Activated T-cell treated with anti-CD3 and anti-CD28 coated beads for 1 hour (primary cell): ENCODE data around the gene CS.
"Not testable (repeated sequence)": the region's sequence is repeated elsewhere in the genome, so short reads cannot be mapped to it uniquely, and the experiment has no call there.

ENCODE experiments used
- DNase-seq: peaks from one replicate; pipeline ENCODE4 v3.0.0-alpha.2; 2020; ENCODE audit warnings: low read depth

Gene CS

DNA sequence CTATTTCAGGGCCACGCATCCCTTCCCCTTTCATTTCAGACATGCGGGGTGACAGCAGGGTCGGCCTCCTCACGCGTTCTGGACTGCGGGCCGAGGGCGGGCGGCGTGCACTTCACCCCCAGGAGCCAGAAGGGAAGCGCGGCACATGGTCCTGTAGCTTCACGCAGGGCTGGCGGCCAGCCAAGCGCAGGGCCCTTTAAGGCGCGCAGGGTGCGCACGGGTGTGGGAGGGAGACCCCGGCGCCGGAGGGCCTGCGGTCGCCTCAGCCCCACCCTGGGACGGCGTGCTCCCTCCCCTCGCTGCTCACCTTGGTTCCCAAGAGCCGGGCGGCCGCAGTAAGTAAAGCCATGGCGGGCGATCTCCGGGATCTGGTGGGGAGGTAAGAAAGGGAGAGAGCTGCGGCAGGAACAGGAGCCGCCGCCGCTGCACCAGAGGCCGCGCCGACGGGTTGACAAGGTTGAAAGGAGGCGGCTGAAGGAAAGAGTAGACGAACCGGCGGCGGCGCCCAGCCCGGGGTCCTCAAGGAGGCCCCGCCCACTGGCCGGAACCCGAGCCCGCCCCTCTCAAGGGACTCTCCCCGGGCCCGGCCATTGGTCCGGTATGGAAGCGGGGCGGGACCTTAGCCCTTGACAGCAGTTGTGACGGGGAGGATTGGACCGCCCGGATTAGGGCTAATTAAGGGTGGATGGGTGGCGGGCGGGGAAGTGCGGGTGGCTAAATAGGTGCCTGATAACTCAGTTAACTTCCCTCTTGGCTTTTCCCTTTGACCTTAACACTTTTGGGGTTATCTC, at the start of gene CS:
CS (minus strand) TSS at position 478 of the 791 bp plus-strand sequence; CDS start at position 349, 129 bp downstream.
- peak; percentile 99 for DNase-seq

DNA sequence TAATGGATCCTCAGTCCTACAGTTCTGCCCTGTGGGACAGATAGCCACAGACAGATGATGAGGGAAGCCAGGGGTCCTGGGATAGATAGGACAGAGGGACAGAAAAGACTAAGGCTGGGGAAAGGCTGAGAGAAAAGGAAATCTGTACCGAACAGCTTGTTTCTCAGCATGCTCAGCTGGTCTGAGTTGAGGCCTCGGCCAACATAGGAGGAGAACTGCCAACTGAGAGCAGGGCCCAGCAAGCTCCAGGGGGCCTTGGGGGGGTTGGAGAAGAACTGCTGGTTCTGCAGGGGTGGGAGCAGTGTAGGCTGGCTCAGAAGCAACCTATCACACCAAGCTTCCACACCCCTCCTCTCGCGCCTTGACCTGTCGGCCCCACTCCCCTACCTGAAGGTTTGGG, 48.6 kb upstream of the CS start:
- DNase-seq: no peak

DNA sequence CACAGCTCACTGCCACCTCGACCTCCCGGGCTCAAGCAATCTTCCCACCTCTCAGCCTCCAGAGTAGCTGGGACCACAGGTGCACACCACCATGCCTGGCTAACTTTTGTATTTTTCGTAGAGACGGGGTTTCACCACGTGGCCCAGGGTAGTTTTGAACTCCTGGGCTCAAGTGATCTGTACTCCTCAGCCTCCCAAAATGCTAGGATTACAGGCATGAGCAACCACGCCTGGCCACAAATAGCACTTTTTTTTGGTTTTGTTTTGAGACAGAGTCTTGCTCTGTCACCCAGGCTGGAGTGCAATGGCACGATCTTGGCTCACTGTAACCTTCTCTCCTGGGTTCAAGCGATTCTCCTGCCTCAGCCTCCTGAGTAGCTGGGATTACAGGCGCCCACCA, 47.1 kb upstream of the CS start:
- DNase-seq: not testable (repeated sequence)

DNA sequence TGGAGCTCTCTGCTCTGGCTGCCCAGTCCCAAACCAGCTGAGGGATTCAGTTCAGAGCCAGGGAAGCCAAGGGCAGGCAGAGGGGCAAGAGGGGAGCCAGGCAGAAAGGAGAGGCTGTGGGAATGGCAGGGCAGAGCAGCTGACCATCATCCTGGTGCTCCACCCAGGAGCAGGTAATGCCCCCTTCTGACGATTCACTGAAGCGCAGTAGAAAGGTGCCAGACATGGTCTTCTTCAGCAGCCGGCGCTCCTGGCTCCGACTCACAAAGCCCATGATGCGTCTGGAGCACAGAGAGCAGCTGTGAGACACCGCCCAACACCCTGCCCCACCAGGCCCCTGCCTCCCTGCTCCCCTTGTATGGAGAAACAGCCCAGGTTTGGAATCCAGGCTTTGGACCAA, 46.5 kb upstream of the CS start:
- no peak for DNase-seq

DNA sequence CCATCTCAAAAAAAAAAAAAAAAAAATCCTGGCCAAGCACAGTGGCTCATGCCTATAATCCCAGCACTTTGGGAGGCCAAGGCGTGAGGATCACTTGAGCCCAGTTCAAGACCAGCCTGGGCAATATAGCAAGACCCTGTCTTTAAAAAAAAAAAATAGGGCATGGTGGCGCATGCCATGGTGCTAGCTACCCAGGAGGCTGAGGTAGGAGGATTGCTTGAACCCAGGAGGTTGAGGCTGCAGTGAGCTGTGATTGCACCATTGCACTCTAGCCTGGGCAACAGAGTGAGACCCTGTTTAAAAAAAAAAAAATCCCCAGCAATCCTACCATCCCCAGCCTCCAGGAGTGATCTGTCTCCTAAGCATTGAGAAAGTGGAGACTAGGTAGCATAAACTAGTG, 42.2 kb upstream of the CS start:
- DNase-seq: not testable (repeated sequence)

DNA sequence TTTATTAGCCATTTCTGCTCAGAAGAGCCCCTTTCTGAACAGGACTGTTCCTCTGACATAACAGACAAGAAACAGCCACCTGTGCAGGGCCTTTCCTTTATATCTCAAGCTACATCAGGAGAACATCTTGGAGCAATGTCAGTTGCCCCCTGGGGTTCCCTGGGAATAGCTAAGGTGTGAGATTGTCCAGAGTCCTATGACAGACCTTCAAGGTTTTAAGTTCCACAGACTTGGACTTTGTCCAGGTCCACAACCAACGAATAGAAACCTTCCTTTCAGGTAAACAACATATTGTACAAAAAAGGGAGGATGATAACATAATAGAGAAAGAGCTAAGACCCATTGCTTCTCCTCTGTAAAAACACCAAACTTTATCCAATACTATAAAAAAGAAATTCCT, 41.5 kb upstream of the CS start:
- DNase-seq: no peak

DNA sequence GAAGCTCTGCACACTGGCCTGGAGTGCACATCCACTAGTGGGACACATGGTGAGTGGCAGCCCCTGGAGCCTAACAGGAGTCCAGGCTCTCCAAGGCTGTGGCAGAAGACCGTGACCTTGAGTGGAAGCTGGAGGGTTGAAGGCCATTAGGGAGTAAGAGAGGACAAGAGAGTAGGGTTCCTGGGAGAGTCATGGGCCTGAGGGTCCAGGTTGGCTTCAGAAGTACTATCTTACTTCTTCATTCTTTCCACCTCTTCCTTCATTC, 39.0 kb upstream of the CS start:
- DNase-seq: no peak

DNA sequence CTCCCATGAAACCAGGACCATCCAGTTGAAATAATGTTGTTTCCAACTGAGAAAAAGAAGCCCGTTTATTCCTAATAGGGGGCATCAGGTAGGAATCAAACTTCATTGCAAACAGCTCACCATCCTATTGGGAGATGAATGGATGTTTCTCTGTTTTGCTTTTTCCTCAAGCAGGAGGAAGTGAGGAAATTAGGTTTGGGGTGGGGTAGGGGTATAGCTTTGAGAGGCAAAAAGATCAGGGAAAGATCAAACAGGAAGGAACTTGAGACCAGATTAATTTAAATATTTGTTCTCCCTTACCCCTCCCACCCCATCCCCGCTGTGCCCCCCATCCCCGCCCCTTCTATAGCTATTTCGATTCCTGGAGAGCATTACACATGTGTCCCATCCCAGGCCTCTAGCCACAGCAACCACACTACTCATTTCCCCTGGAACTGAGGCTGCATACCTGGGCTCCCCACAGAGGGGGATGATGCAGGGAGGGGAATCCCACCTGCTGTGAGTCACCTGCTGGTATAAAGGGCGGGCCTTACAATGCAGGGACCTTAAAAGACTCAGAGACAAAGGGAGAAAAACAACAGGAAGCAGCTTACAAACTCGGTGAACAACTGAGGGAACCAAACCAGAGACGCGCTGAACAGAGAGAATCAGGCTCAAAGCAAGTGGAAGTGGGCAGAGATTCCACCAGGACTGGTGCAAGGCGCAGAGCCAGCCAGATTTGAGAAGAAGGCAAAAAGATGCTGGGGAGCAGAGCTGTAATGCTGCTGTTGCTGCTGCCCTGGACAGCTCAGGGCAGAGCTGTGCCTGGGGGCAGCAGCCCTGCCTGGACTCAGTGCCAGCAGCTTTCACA, 38.4 kb upstream of the CS start, which contains the start of gene IL23A:
IL23A (plus strand) TSS at position 577 of the 850 bp plus-strand sequence; CDS start at position 738, 161 bp downstream.
- peak; percentile 67 for DNase-seq

DNA sequence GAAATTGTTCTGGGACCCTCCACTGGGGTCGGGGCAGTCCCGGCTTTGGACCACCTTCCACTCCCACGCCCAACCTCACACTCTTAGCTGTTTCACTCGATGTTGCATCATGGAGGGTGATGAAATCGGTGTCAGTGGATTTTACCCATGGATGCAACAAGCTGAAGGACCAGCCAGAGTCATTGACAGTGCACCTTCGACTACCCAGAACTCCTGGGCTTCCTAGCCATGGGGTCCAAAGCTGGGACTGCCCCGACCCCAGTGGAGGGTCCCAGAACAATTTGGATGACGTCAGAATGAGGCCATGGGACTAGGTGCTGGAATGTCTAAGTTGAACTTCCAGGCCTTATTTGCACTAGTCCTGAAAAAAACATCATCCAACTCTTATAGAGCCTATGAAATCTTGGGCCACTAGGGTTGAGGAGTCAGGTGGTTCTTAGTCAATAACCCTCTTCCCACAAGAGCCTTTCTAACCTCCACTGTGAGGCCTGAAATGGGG, 37.7 kb upstream of the CS start:
- no peak for DNase-seq

DNA sequence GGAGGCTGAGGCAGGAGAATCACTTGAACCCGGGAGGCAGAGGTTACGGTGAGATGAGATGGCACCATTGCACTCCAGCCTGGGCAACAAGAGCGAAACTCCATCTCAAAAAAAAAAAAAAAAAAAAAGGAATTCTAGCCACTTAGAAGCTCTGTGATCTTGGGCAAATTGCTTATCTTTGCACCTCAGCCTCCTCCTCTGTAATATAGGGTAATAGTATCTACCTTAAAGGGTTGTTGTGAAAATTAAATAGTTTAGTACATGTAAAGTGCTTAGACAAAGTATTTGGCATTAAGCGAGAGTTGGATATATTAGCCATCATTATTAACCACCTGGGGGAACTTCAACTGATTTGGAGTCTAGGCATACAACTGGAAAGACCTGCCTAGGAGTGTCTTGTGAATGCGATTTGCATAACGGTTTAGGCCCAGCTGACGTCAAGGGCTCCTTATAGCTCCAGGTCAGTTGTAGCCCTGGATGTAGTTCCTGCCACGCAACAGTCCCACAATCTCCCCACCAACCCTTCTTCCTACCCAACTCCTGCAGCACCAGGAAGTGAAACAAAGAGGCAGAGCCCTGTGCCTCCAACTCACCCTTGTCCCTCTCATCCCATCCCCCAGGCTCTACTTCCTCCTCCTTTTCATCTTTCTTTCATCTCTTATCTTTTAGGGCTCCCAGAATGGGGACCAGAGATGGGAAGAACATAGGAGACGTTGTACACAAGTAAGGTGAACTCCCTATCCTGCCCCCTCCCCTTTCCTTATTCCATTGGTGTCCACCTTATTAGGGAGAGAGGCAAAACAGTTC, 36.4 kb upstream of the CS start:
- no peak for DNase-seq

DNA sequence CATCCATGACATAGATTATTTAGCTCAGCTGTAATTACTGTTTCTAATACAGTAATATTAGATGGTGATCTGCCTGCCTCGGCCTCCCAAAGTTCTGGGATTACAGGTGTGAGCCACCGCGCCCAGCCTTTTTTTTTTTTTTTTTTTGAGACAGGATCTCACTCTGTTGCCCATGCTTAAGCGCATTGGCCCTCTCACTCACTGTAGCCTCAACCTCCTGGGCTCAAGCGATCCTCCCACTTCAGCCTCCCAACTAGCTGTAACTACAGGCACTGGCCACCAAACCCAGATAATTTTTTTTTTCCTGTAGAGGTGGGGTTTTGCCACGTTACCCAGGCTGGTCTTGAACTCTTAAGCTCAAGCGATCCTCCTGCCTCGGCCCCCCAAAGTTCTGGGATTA, 35.4 kb upstream of the CS start:
- DNase-seq: not testable (repeated sequence)

DNA sequence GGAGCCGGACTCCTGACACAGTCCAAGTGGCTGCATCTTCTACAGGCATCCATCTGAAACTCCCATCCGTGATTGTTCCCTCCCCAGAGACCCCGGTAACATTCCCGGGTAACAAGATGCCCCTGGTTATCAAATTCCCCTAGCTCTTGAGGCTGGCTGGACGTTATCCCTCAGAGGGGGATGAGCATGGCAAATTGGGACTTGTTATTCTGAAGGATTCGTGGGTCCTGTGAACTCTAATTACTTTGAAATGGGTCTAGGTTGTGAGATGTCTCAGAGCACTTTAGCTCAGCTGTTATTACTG, 34.3 kb upstream of the CS start:
- no peak for DNase-seq

DNA sequence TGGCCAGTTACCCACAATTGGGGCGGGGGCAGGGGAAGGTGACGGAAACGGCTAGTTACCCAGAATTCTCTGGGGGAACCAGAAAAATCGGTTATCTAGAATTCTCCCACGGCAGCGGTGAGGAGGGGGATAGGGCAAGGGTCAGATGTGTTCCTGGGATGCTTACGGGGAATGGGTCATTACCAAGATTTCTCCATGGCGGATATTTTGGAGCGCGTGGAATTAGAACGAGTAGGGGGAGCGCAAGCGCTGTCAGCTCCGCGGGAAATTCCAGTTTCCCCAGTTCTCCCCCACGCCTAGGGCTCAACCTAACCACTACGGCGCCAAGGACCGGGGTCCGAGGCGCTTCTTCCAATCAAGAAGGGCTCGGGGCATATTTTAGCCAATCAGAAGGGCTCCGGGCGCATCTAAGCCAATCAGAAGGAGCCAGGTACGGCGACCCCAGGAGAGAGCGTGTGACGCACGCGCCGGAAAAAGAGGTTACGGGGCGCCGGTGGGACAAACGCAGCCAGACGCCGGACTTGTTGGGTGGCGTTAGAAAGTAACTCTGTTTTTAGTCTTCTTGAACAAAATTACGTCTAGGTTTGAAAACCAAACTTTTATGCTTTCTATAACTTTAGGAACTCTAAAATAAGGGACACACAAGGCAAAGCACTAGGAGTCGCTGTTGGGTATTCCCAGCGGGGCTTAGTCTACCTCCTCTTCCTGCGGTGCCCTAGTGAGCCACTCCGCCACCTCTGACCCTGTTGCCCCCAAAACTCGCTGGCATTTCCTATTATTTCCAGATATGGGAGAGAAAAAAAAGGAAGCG, 33.8 kb upstream of the CS start, which contains the start of gene PAN2:
PAN2 (minus strand) TSS at position 322 of the 811 bp plus-strand sequence. CDS start 906 bp downstream, outside the sequence.
- DNase-seq: peak; percentile 84

DNA sequence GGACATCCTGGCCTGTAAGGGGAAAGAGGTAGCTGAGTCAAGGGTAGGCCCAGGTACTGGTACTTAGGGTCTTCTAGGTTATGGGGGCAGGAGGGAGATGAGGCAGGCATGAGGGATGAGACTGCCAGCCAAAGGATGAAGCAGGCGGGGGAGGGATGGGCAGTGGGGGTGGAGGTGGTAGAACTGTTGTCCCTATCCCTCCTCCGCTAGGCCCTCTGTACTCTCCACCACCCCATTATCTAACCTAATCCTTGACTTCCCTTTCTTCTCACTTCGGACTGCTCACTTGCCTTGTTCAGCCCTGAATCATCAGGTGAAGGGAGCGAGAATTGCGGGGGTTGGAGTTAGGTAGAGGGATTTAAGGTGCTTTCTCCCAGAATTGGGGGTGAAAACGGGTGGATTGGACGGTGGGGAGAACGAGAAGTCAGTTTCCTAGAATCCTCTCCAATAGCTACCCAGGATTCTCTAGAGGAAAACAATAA, 33.1 kb upstream of the CS start:
- DNase-seq: no peak

DNA sequence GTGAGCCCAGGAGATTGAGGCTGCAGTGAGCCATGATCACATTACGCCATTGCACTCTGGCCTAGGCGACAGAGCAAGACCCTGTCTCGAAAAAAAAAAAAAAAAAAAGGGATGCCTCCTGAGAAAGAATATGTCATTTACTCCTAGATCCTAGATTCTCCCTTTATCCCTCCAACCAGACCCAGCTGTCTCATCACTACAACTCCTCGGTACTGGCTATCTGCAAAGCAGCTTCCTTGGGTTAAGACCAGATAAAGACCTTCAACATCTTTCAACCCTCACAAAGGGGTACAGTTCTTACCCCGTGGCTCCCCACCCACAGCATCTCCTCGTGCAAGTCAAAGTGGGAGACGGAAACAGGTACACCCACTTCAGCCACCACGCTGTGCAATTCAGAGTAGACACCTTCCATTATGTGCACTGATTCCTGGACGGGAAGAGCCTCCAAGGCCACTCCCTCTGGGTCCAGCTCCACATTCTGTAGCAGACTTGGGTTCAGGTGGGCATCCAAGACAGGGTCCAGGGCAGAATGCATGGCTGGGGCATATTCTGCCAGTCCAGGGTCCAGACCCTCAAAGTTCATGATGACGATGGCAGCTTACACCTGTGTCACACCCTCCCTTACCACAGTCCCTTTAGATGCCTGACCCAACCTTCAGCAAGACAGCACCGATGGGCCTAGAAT, 32.5 kb upstream of the CS start:
- no peak for DNase-seq

DNA sequence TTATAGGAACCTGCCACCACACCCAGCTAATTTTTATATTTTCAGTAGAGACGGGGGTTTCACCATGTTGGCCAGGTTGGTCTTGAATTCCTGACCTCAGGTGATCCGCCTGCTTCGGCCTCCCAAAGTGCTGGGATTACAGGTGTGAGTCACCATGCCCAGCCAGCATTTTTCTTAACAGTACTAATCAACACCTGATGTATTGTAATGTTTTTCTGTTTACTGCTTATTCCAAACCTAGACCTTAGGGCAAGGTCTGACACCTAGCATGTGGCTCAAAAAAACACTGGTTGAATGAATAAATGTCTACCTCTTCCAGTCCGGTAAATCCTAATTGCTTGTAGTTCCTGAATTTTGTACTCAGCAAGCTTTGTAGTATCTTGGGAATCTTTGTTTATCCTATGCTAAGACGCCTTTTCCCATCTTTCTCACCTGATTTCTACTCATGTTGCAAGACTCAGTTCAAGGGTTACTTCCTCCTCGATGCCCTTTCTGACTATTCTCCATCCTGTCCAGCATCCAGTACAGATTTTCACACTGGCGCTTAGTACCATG, 30.9 kb upstream of the CS start:
- no peak for DNase-seq

DNA sequence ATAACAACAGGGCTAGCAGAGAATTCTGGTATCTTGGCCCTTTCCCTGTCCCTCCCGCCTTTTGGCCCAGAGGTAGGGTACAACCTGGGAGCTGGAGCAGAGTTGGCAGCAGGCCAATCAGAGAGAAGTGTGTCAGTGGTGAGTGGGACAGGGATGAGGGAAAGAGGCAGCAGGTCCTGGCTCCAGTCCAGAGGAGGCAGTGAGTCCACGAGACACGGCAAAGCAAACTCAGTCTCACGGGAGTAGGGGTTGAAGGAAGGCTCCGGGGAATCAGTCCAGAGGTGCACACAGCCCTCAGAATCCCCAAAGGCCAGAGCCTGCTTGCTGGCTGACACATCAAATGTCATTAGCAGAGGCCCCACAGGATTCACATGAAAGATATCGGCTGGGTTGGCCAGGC, 26.4 kb upstream of the CS start:
- DNase-seq: no peak

DNA sequence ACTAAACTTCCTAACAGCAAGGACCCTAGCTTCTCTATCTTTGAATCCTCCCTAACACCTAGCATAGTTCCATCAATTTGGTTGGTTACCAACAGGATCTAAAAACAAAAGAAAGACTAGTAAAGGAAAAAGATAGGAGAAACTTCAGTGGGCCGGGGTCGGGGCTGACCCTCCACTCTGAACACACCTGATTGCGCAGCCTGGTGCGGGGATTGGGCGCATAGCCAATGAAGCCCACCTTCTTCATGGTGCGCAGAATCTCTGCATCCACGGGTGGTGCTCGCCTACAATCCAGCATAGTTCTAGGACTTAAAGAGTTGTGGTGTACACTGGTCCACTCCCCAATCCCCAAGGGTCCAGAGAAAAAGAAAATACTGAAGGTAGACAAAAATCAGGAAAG, 26.0 kb upstream of the CS start:
- DNase-seq: no peak

DNA sequence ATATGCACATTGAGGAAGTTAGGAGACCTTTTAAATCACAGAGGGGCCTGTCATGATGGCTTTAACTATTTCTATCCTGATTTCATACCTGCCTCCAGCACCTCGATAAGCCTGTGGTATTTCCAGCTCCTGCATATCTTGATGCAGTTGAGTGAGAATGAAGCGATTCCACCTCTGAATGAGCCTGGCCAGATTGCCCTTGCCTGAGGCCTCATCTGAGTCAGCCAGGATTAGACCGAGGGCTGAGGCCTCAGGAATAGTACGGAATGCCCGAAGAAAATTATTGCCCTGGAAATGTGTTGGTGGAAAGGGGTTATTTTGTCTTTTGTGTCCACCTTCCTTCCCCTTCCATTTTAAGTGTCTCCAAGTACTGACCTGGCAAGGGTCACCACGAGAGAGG, 24.1 kb upstream of the CS start:
- DNase-seq: no peak

DNA sequence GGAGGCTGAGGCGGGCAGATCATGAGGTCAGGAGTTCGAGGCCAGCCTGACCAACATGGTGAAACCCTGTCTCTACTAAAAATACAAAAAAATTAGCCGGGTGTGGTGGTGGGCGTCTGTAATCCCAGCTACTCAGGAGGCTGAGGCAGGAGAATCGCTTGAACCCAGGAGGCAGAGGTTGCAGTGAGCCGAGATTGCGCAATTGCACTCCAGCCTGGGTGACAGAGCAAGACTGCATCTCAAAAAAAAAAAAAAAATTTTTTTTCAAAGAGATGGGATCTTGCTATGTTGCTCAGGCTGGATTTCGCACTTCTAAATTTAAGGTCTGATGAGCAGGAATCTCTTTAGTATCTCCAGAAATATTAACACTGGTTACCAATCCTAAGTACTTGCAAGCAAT, 21.5 kb upstream of the CS start:
- DNase-seq: not testable (repeated sequence)

DNA sequence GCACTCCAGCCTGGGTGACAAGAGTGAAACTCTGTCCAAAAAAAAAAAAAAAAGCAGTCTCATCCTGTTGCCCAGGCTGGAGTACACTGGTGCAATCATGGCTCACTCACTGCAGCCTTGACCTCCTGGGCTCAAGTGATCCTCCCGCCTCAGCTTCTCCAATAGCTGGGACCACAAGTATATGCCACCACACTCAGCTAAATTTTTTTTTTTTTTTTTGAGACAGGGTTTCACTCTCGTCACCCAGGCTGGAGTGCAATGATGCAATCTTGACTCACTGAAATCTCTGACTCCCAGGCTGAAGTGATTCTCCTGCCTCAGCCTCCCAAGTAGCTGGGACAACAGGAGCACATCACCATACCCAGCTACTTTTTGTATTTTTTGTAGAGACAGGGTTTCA, 20.9 kb upstream of the CS start:
- DNase-seq: no peak
